Ectodermal cell (in vitro differentiated cells): ENCODE data around the gene MTRFR.

ENCODE experiments used
- H3K27ac ChIP-seq: 2 replicates; pipeline ENCODE4 v1.7.0; 2013; ENCODE audit warnings: mild to moderate bottlenecking, low read depth, low read length; ENCODE audit not compliant: insufficient read depth, poor library complexity, severe bottlenecking
- H3K27me3 ChIP-seq: 2 replicates; pipeline ENCODE4 v1.7.0; 2013; ENCODE audit warnings: mild to moderate bottlenecking, low read length; ENCODE audit not compliant: insufficient read depth, control insufficient read depth, poor library complexity, severe bottlenecking
- H3K36me3 ChIP-seq: one replicate; pipeline ENCODE4 v1.7.0; 2013; ENCODE audit warnings: low read length; ENCODE audit not compliant: control insufficient read depth, insufficient read depth
- H3K4me1 ChIP-seq: one replicate; pipeline ENCODE4 v1.7.0; 2013; ENCODE audit warnings: low read length; ENCODE audit not compliant: control insufficient read depth, insufficient read depth
- H3K4me3 ChIP-seq: 2 replicates; pipeline ENCODE4 v1.7.0; 2013; ENCODE audit warnings: low read depth, low read length, control low read depth; ENCODE audit not compliant: insufficient read depth
- H3K9me3 ChIP-seq: 2 replicates; pipeline ENCODE4 v1.7.0; 2013; ENCODE audit warnings: mild to moderate bottlenecking, low read length, moderate library complexity; ENCODE audit not compliant: control insufficient read depth
- WGBS, 2 experiments: methylation state at CpG; one replicate each; pipeline ENCODE4 v1.1.7; 2013; ENCODE audit warnings: missing lambda C conversion rate in 2 of 2; 5-methylcytosine and 5-hydroxymethylcytosine counted together

The MTRFR gene

GRCh38 chr12:123263196-123263817 lies 30.1 kb downstream of the MTRFR start:
- H3K4me1 ChIP-seq = no peaks in the 10 kb centered on the region
- WGBS, 2 experiments = 94 to 95% methylated on average over 8 of the region's 8 CpGs
- H3K4me3 ChIP-seq = no peak overlapping the region
- no peaks in the 10 kb centered on the region for H3K9me3 ChIP-seq
- H3K36me3 ChIP-seq = peaks cover 34% of the 10 kb centered on the region
- H3K27ac ChIP-seq = no peak overlapping the region
- H3K27me3 ChIP-seq = no peaks in the 10 kb centered on the region

- peaks cover 32% of the 10 kb centered on the region for H3K36me3 ChIP-seq
- WGBS, 2 experiments = 75 to 78% methylated on average over 7 of the region's 7 CpGs
- no peaks in the 10 kb centered on the region for H3K27me3 ChIP-seq
- peaks cover 5% of the 10 kb centered on the region for H3K4me1 ChIP-seq
- no peak overlapping the region for H3K27ac ChIP-seq
- no peaks in the 10 kb centered on the region for H3K9me3 ChIP-seq
- H3K4me3 ChIP-seq = no peak overlapping the region
These were observed 31.4 kb downstream of the MTRFR start for GRCh38 chr12:123264642-123265041.

GRCh38 chr12:123265851-123266678 lies 32.8 kb downstream of the MTRFR start:
- Histone ChIP-seq H3K4me3 (no peak overlapping the region), H3K9me3 (no peaks in the 10 kb centered on the region), H3K36me3 (peaks cover 17% of the 10 kb centered on the region), H3K27ac (no peak overlapping the region), H3K27me3 (no peaks in the 10 kb centered on the region), H3K4me1 (peaks cover 5% of the 10 kb centered on the region)
- 93% methylated on average over 35 of the region's 35 CpGs for WGBS, 2 experiments

- H3K27ac ChIP-seq = no peak overlapping the region
- H3K36me3 ChIP-seq = peaks cover 13% of the 10 kb centered on the region
- WGBS, 2 experiments = 95 to 97% methylated on average over 19 of the region's 19 CpGs
These were observed 33.5 kb downstream of the MTRFR start for GRCh38 chr12:123266679-123267277.

GRCh38 chr12:123267335-123267920 lies 34.2 kb downstream of the MTRFR start:
- no peak overlapping the region for H3K27ac ChIP-seq
- H3K36me3 ChIP-seq = peaks cover 11% of the 10 kb centered on the region
- no peaks in the 10 kb centered on the region for H3K27me3 ChIP-seq
- peaks cover 6% of the 10 kb centered on the region for H3K4me1 ChIP-seq
- H3K4me3 ChIP-seq = no peak overlapping the region
- H3K9me3 ChIP-seq = no peaks in the 10 kb centered on the region
- WGBS, 2 experiments = 86 to 88% methylated on average over 7 of the region's 7 CpGs

More at GRCh38 chr12:123266679-123267277, 33.5 kb downstream of the MTRFR start:
- Histone ChIP-seq H3K4me3 (no peak overlapping the region), H3K9me3 (no peaks in the 10 kb centered on the region), H3K27me3 (no peaks in the 10 kb centered on the region), H3K4me1 (peaks cover 5% of the 10 kb centered on the region)

- 91 to 93% methylated on average over 36 of the region's 36 CpGs for WGBS, 2 experiments
- no peak overlapping the region for H3K4me3 ChIP-seq
- H3K27me3 ChIP-seq = no peaks in the 10 kb centered on the region
- peaks cover 9% of the 10 kb centered on the region for H3K36me3 ChIP-seq
- H3K9me3 ChIP-seq = no peaks in the 10 kb centered on the region
- peak overlapping the region; percentile 16 for H3K27ac ChIP-seq
- H3K4me1 ChIP-seq = peaks cover 10% of the 10 kb centered on the region
These were observed 35.0 kb downstream of the MTRFR start for GRCh38 chr12:123267991-123268843.

- Histone ChIP-seq H3K4me3 (peak overlapping the region; percentile 91), H3K4me1 (peaks cover 10% of the 10 kb centered on the region), H3K9me3 (no peaks in the 10 kb centered on the region), H3K36me3 (peaks cover 4% of the 10 kb centered on the region), H3K27ac (peak overlapping the region; percentile 76), H3K27me3 (no peaks in the 10 kb centered on the region)
- 88 to 89% methylated on average over 13 of the region's 13 CpGs for WGBS, 2 experiments
These were observed 35.6 kb downstream of the MTRFR start for GRCh38 chr12:123268850-123269249.

- H3K4me3 ChIP-seq = peak overlapping the region; percentile 91
- peak overlapping the region; percentile 76 for H3K27ac ChIP-seq
- 4 to 5% methylated on average over 32 of the region's 32 CpGs for WGBS, 2 experiments
These were observed 36.2 kb downstream of the MTRFR start for GRCh38 chr12:123269395-123269892.

GRCh38 chr12:123269896-123270213 lies 36.6 kb downstream of the MTRFR start:
- Histone ChIP-seq H3K4me1 (peaks cover 10% of the 10 kb centered on the region), H3K36me3 (peaks cover 4% of the 10 kb centered on the region), H3K27me3 (no peaks in the 10 kb centered on the region), H3K9me3 (no peaks in the 10 kb centered on the region), H3K4me3 (peak overlapping the region; percentile 91), H3K27ac (peak overlapping the region; percentile 76)
- 0 to 1% methylated on average over 7 of the region's 7 CpGs for WGBS, 2 experiments

More at GRCh38 chr12:123269395-123269892, 36.2 kb downstream of the MTRFR start:
- H3K36me3 ChIP-seq = peaks cover 4% of the 10 kb centered on the region
- no peaks in the 10 kb centered on the region for H3K9me3 ChIP-seq
- H3K4me1 ChIP-seq = peaks cover 10% of the 10 kb centered on the region
- no peaks in the 10 kb centered on the region for H3K27me3 ChIP-seq
